HEK293T (cell line): ENCODE measurements around the gene NAMPT.

Source experiments
- ARNT ChIP-seq: fragments of 450-650 bp; IDR thresholded peaks from 2 replicates; pipeline ENCODE4 v1.6.1; 2017; ENCODE audit warnings: mild to moderate bottlenecking
- FOXK2 ChIP-seq: fragments of 450-650 bp; IDR thresholded peaks from 2 replicates; pipeline ENCODE4 v1.6.1; 2016; ENCODE audit warnings: mild to moderate bottlenecking
- SP1 ChIP-seq: fragments of 450-650 bp; IDR thresholded peaks from 2 replicates; pipeline ENCODE4 v1.6.1; 2017
- SUZ12 ChIP-seq: fragments of 450-650 bp; IDR thresholded peaks from 2 replicates; pipeline ENCODE4 v1.6.1; 2016; ENCODE audit warnings: mild to moderate bottlenecking
- ZNF384 ChIP-seq: fragments of 450-650 bp; IDR thresholded peaks from 2 replicates; pipeline ENCODE4 v1.6.1; 2016

GRCh38 chr7:106331441-106332175 lies 46.8 kb upstream of the NAMPT start:
- TF ChIP-seq FOXK2 (no peak), ARNT (no peak), ZNF384 (no peak), SP1 (no peak), SUZ12 (no peak)
